GM12874 (cell line): ENCODE measurements around the gene CD7.

ENCODE experiments used
- TF ChIP-seq, protein P1 (sequence below): IDR thresholded peaks from 2 replicates; pipeline ENCODE4 v1.5.1; 2011; ENCODE audit warnings: low read depth, mild to moderate bottlenecking, control low read depth, low read length, moderate library complexity; ENCODE audit not compliant: insufficient read depth

The CD7 gene

GRCh38 chr17:82356845-82357355 lies 39.5 kb upstream of the CD7 start:
- TF ChIP-seq, protein P1, sequence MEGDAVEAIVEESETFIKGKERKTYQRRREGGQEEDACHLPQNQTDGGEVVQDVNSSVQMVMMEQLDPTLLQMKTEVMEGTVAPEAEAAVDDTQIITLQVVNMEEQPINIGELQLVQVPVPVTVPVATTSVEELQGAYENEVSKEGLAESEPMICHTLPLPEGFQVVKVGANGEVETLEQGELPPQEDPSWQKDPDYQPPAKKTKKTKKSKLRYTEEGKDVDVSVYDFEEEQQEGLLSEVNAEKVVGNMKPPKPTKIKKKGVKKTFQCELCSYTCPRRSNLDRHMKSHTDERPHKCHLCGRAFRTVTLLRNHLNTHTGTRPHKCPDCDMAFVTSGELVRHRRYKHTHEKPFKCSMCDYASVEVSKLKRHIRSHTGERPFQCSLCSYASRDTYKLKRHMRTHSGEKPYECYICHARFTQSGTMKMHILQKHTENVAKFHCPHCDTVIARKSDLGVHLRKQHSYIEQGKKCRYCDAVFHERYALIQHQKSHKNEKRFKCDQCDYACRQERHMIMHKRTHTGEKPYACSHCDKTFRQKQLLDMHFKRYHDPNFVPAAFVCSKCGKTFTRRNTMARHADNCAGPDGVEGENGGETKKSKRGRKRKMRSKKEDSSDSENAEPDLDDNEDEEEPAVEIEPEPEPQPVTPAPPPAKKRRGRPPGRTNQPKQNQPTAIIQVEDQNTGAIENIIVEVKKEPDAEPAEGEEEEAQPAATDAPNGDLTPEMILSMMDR, result no peak

- TF ChIP-seq, protein P1, result no peak
These were observed 38.5 kb upstream of the CD7 start for GRCh38 chr17:82355770-82356427.

- TF ChIP-seq, protein P1, result no peak
These were observed 37.4 kb upstream of the CD7 start for GRCh38 chr17:82354804-82355308.

GRCh38 chr17:82353484-82353883 lies 36.1 kb upstream of the CD7 start:
- TF ChIP-seq, protein P1, result no peak

GRCh38 chr17:82351713-82352488 lies 34.5 kb upstream of the CD7 start:
- TF ChIP-seq, protein P1, result peak; percentile 93

GRCh38 chr17:82351254-82351712 lies 33.9 kb upstream of the CD7 start:
- TF ChIP-seq, protein P1, result no peak
